H1 (cell line): Measurements from ENCODE around the gene BTK. TPM values are rescaled to one million over a fixed set of nuclear protein-coding genes. Genes with fewer than 3 reads are reported as not detected.

Experiments used
- CTCF ChIA-PET: fragments of 300-600 bp; sonication (Branson Sonifier 250); formaldehyde crosslinking; loops from one replicate; lab custom pipeline; 2021; ENCODE audit not compliant: partially characterized antibody; lab: Charles Lee
- POLR2A ChIA-PET: fragments of 300-600 bp; sonication (Branson Sonifier 250); formaldehyde crosslinking; loops from one replicate; lab custom pipeline; 2021; ENCODE audit warnings: inconsistent platforms; ENCODE audit not compliant: partially characterized antibody; lab: Charles Lee
- DNase-seq, 2 experiments: peaks; one replicate each; pipeline versions ENCODE4 v3.0.0 to v3.0.0-alpha.2; 2010 to 2022; ENCODE audit warnings: low spot score in 2 of 2, low read depth in 1 of 2, mixed read lengths in 1 of 2
- FAIRE-seq: peaks from 2 replicates; lab custom pipeline; 2011; peaks lifted over from hg19 to GRCh38; lab: Jason Lieb, UNC
- H2AFZ ChIP-seq: 2 replicates; pipeline ENCODE4 v1.8.1; 2012; ENCODE audit warnings: low read length, inconsistent platforms
- H2AK5ac ChIP-seq: 2 replicates; pipeline ENCODE4 v1.6.1; 2013; ENCODE audit warnings: low read depth, low read length
- H2BK120ac ChIP-seq: replicated peaks from 2 replicates; pipeline ENCODE3; 2013; ENCODE audit warnings: low read depth, low read length, inconsistent platforms
- H2BK12ac ChIP-seq: 2 replicates; pipeline ENCODE4 v1.6.1; 2013; ENCODE audit warnings: low read depth, low read length
- H2BK15ac ChIP-seq: 2 replicates; pipeline ENCODE4 v1.6.1; 2013; ENCODE audit warnings: low read length
- H2BK20ac ChIP-seq: 2 replicates; pipeline ENCODE4 v1.6.1; 2013; ENCODE audit warnings: low read length
- H2BK5ac ChIP-seq: 2 replicates; pipeline ENCODE4 v1.6.1; 2013; ENCODE audit warnings: low read depth, low read length
- H3K14ac ChIP-seq: 2 replicates; pipeline ENCODE4 v1.6.1; 2013; ENCODE audit warnings: inconsistent platforms; ENCODE audit not compliant: insufficient read length
- H3K18ac ChIP-seq: 2 replicates; pipeline ENCODE4 v1.6.1; 2013; ENCODE audit warnings: low read length; ENCODE audit errors: extremely low read depth
- H3K23ac ChIP-seq: 2 replicates; pipeline ENCODE4 v1.6.1; 2013; ENCODE audit warnings: inconsistent platforms; ENCODE audit not compliant: insufficient read length
- H3K23me2 ChIP-seq: 2 replicates; pipeline ENCODE4 v1.6.1; 2013; ENCODE audit warnings: low read depth, low read length
- H3K27ac ChIP-seq: 2 replicates; pipeline ENCODE4 v1.6.1; 2011; ENCODE audit warnings: low read depth, low read length, inconsistent platforms
- H3K27me3 ChIP-seq, 4 experiments: replicated peaks in 1 of 4; 1 replicate in 1 of 4; 2 replicates in 3 of 4; pipeline versions ENCODE4 v1.6.1 to v1.8.1; 2011 to 2013; ENCODE audit warnings: low read length in 3 of 4, mild to moderate bottlenecking in 3 of 4, inconsistent platforms in 2 of 4, mixed read lengths in 2 of 4, moderate library complexity in 1 of 4; ENCODE audit not compliant: control insufficient read depth in 3 of 4, insufficient read depth in 3 of 4; ENCODE audit errors: extremely low read depth in 1 of 4
- H3K36me3 ChIP-seq, 4 experiments: 2 replicates each; pipeline versions ENCODE4 v1.6.1 to v1.8.1; 2011 to 2013; ENCODE audit warnings: mild to moderate bottlenecking in 4 of 4, low read length in 3 of 4, moderate library complexity in 2 of 4, control low read depth in 1 of 4, inconsistent platforms in 1 of 4; ENCODE audit not compliant: insufficient read depth in 4 of 4, control insufficient read depth in 2 of 4
- H3K4ac ChIP-seq: replicated peaks from 2 replicates; pipeline ENCODE3; 2013; ENCODE audit warnings: low read length, low read depth, mixed read lengths, inconsistent platforms; ENCODE audit not compliant: insufficient read length
- H3K4me1 ChIP-seq, 4 experiments: replicated peaks in 1 of 4; 1 replicate in 1 of 4; 2 replicates in 3 of 4; pipeline versions ENCODE4 v1.6.1 to v1.8.1; 2011 to 2013; ENCODE audit warnings: low read length in 3 of 4, inconsistent platforms in 2 of 4, mixed read lengths in 1 of 4; ENCODE audit not compliant: insufficient read depth in 4 of 4, control insufficient read depth in 3 of 4
- H3K4me2 ChIP-seq, 2 experiments: 2 replicates each; pipeline versions ENCODE4 v1.6.1 to v1.8.1; 2011 to 2013; ENCODE audit warnings: low read depth in 2 of 2, low read length in 2 of 2, control low read depth in 1 of 2, inconsistent platforms in 1 of 2, mild to moderate bottlenecking in 1 of 2; ENCODE audit not compliant: insufficient read depth in 1 of 2
- H3K4me3 ChIP-seq, 4 experiments: fragments of 200-600, 300-600 bp in 1 of 4; sonication (generic), shearing (Covaris generic), sonication (Bioruptor Twin) in 1 of 4; 2 replicates each; pipeline versions ENCODE4 v1.5.1 to v1.8.1; 2011 to 2016; ENCODE audit warnings: low read length in 4 of 4, low read depth in 3 of 4, control low read depth in 2 of 4, inconsistent platforms in 2 of 4, mild to moderate bottlenecking in 2 of 4, mixed read lengths in 1 of 4, moderate library complexity in 1 of 4; ENCODE audit not compliant: insufficient read depth in 2 of 4; ENCODE audit errors: extremely low read depth in 1 of 4
- H3K56ac ChIP-seq: replicated peaks from 2 replicates; pipeline ENCODE3; 2013; ENCODE audit warnings: low read depth, mild to moderate bottlenecking, mixed read lengths, low read length, inconsistent platforms; ENCODE audit not compliant: insufficient read length
- H3K79me1 ChIP-seq: 2 replicates; pipeline ENCODE4 v1.6.1; 2013; ENCODE audit warnings: low read depth, low read length, control low read depth
- H3K79me2 ChIP-seq, 2 experiments: 2 replicates each; pipeline versions ENCODE4 v1.6.1 to v1.8.1; 2012 to 2013; ENCODE audit warnings: low read length in 2 of 2, mild to moderate bottlenecking in 2 of 2, inconsistent platforms in 1 of 2; ENCODE audit not compliant: insufficient read depth in 2 of 2, control insufficient read depth in 1 of 2
- H3K9ac ChIP-seq, 4 experiments: replicated peaks in 1 of 4; 1 replicate in 1 of 4; 2 replicates in 3 of 4; pipeline versions ENCODE4 v1.6.1 to v1.8.1; 2011 to 2013; ENCODE audit warnings: low read depth in 3 of 4, low read length in 3 of 4, control low read depth in 2 of 4, mild to moderate bottlenecking in 2 of 4, moderate library complexity in 2 of 4, inconsistent platforms in 1 of 4; ENCODE audit errors: extremely low read depth in 1 of 4
- H3K9me3 ChIP-seq, 2 experiments: 2 replicates each; pipeline versions ENCODE4 v1.6.1 to v1.8.1; 2012 to 2013; ENCODE audit warnings: mild to moderate bottlenecking in 2 of 2, moderate library complexity in 2 of 2, control low read depth in 1 of 2, inconsistent platforms in 1 of 2, low read depth in 1 of 2, low read length in 1 of 2, mixed read lengths in 1 of 2; ENCODE audit not compliant: insufficient read depth in 2 of 2
- H4K20me1 ChIP-seq, 2 experiments: replicated peaks in 1 of 2; 2 replicates each; pipeline versions ENCODE3 to v1.8.1; 2011 to 2013; ENCODE audit warnings: inconsistent platforms in 2 of 2, low read length in 2 of 2, mild to moderate bottlenecking in 1 of 2; ENCODE audit not compliant: insufficient read depth in 2 of 2, control insufficient read depth in 1 of 2
- H4K5ac ChIP-seq: 2 replicates; pipeline ENCODE4 v1.6.1; 2013; ENCODE audit warnings: low read length, low read depth, mixed read lengths, inconsistent platforms; ENCODE audit not compliant: insufficient read length
- H4K8ac ChIP-seq: 2 replicates; pipeline ENCODE4 v1.8.0; 2013; ENCODE audit warnings: mild to moderate bottlenecking, moderate library complexity, low read length, inconsistent platforms; ENCODE audit not compliant: insufficient read depth; ENCODE audit errors: extremely low read depth
- H4K91ac ChIP-seq: replicated peaks from 2 replicates; pipeline ENCODE3; 2013; ENCODE audit warnings: low read length, mixed read lengths, inconsistent platforms; ENCODE audit not compliant: insufficient read length
- CREB1 ChIP-seq: IDR thresholded peaks from 2 replicates; pipeline ENCODE4 v1.6.1; 2012; ENCODE audit warnings: inconsistent platforms
- HDAC6 ChIP-seq: IDR thresholded peaks from one replicate; pipeline ENCODE4 v1.7.1; 2012; ENCODE audit warnings: low read depth, mild to moderate bottlenecking, inconsistent platforms, low read length, moderate library complexity
- NANOG ChIP-seq: IDR thresholded peaks from 2 replicates; pipeline ENCODE4 v1.6.1; 2011; ENCODE audit warnings: low read length, low read depth, mild to moderate bottlenecking, inconsistent platforms; ENCODE audit not compliant: insufficient read depth, poor library complexity, severe bottlenecking
- SP2 ChIP-seq: IDR thresholded peaks from 2 replicates; pipeline ENCODE4 v1.6.1; 2012; ENCODE audit warnings: mild to moderate bottlenecking, low read length, inconsistent platforms
- WGBS, 2 experiments: shearing (Covaris generic) in 1 of 2; methylation state at CpG; one replicate each; pipeline versions ENCODE4 v1.1.6 to v1.1.7; 2013 to 2015; ENCODE audit warnings: low lambda C conversion rate in 2 of 2, mixed read lengths in 2 of 2, inconsistent platforms in 1 of 2, low coverage in 1 of 2, missing lambda C conversion rate in 1 of 2; ENCODE audit not compliant: insufficient replicate concordance in 2 of 2, insufficient coverage in 1 of 2, insufficient read length in 1 of 2; ENCODE audit errors: extremely low coverage in 1 of 2, missing lambda C conversion rate in 1 of 2; 5-methylcytosine and 5-hydroxymethylcytosine counted together
- polyA plus RNA-seq, 7 experiments: library from polyadenylated mRNA; depleted of rRNA in 3 of 7; stranded (reverse) in 5 of 7; unstranded in 2 of 7; fragments of >200 nt in 5 of 7; fragments of 200-250 nt in 2 of 7; gene quantifications; 1 replicate in 5 of 7; 2 replicates in 1 of 7; 4 replicates in 1 of 7; pipeline versions ENCODE4 v1.2.1 to v1.2.3, GENCODE V29; 2011 to 2013; ENCODE audit warnings: missing spikeins in 2 of 7, mixed read lengths in 2 of 7
- total RNA-seq: library from RNA; stranded (reverse); fragmentation: NEBNext Ultra II Directional; extraction: Animal tissue kit (Norgen Biotek cat#: 25700); gene quantifications from 2 replicates; pipeline ENCODE4 v1.2.1, GENCODE V29; 2021

Gene BTK
- total and polyA plus RNA-seq, 2 of the 8 experiments (the other 6 are each of a cell fraction or from before 2014, with no cell fraction given): 0.06 to 0.20 TPM

DNA sequence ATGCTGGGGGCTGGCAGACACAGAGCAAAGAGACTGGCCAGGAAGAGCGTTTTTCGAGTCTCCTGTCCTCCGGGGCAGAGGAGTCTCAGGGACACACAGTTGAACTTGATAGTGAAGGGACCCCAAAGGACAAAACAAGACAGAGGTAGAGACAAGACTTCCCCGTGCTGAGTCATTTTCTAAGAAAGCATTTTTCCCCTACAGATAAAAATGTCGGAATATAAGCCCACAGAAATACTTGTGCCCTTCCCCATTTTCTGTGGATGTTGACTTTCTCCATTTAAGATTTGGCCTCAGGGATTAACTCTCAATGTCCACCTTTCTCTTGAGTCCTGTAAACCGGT is 523 bp upstream of the BTK start:
- Histone ChIP-seq H2BK12ac (no peak overlapping the region), H2AK5ac (no peak overlapping the region), H4K20me1 (no peaks in the 10 kb centered on the region), H3K9me3 (no peaks in the 10 kb centered on the region), H2BK5ac (no peak overlapping the region), H3K4me3 (no peak overlapping the region), H3K18ac (no peak overlapping the region), H3K4me2 (no peak overlapping the region), H3K27me3 (no peaks in the 10 kb centered on the region), H4K5ac (no peak overlapping the region), H3K36me3 (peaks cover 0 to 2% (median 0%) of the 10 kb centered on the region in 4 experiments; a peak in 2 of 8 replicates), H4K91ac (no peak overlapping the region), H4K8ac (no peak overlapping the region), H3K79me2 (peaks cover 0 to 5% of the 10 kb centered on the region in 2 experiments; a peak in 2 of 4 replicates), H2BK20ac (no peak overlapping the region), H3K23ac (no peak overlapping the region), H3K4ac (no peak overlapping the region), H3K79me1 (no peaks in the 10 kb centered on the region), H3K56ac (no peak overlapping the region), H2BK120ac (no peak overlapping the region), H3K27ac (no peak overlapping the region), H3K14ac (no peak overlapping the region), H3K9ac (no peak overlapping the region), H3K4me1 (no peaks in the 10 kb centered on the region), H3K23me2 (0 out of 2 replicates have a peak, but pooled peaks cover 3% of the 10 kb centered on the region), H2BK15ac (no peak overlapping the region), H2AFZ (no peak overlapping the region)
- TF ChIP-seq CREB1 (no peak), HDAC6 (no peak), NANOG (no peak), SP2 (no peak)
- FAIRE-seq: no peak
- no peak for DNase-seq
- POLR2A ChIA-PET: no interaction called here
- CTCF ChIA-PET: interaction anchor here (1.2 kb wide), 1 partner anchor 28 kb away, joined by 3 read pairs; no protein-coding TSS in a partner anchor
- WGBS, 2 experiments: 90% methylated on average over 5 of the region's 6 CpGs; no CpG with 5 or more reads in 1 of the 2 experiments
